Measurements from ENCODE around the gene ABCF3. TPM values are rescaled to one million over a fixed set of nuclear protein-coding genes. Genes with fewer than 3 reads are reported as not detected.

Gene ABCF3
- total RNA-seq, 4 donors from 2014 or later = 58.6 to 286 (median 133) TPM

DNA sequence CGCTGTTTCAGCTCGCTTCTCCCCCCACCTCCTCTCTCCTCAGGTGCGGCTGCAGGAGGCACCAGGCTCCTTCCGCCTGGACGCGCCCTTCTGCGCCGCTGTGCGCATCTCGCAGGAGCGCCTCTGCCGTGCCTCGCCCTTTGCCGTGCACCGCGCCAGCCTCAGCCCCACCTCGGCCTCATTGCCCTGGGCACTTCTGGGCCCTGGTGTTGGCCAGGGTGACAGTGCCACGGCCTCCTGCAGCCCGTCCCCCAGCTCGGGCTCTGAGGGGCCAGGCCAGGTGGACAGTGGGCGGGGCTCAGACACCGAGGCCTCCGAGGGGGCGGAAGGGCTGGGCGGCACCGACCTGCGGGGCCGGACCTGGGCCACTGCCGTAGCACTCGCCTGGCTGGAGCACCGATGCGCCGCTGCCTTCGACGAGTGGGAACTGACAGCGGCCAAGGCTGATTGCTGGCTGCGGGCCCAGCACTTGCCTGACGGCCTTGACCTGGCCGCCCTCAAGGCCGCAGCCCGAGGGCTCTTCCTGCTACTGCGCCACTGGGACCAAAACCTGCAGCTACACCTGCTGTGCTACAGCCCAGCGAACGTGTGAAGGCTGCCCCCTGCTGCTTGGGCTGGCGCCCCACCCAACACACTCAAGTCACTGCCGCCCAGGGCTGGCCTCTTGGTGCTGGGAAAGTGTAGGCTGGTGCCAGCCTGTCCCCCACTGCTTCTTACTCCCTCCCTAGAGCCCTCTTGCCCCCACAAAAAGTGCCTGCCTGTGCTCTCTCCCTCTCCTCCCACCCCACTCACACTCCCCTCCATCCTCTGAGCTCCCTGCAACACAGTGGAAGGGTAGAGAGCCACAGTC is 55.7 kb downstream of the ABCF3 start:
- TF ChIP-seq POLR2A (IDR thresholded peaks at IDR 0.05) (no peak), POLR2AphosphoS5 (IDR thresholded peaks at IDR 0.05) (peak in 2 of 3 donors; percentile 8 to 22), EP300 (IDR thresholded peaks at IDR 0.05; ENCODE audit: low read depth) (no peak)
- TF ChIP-seq, protein P1, sequence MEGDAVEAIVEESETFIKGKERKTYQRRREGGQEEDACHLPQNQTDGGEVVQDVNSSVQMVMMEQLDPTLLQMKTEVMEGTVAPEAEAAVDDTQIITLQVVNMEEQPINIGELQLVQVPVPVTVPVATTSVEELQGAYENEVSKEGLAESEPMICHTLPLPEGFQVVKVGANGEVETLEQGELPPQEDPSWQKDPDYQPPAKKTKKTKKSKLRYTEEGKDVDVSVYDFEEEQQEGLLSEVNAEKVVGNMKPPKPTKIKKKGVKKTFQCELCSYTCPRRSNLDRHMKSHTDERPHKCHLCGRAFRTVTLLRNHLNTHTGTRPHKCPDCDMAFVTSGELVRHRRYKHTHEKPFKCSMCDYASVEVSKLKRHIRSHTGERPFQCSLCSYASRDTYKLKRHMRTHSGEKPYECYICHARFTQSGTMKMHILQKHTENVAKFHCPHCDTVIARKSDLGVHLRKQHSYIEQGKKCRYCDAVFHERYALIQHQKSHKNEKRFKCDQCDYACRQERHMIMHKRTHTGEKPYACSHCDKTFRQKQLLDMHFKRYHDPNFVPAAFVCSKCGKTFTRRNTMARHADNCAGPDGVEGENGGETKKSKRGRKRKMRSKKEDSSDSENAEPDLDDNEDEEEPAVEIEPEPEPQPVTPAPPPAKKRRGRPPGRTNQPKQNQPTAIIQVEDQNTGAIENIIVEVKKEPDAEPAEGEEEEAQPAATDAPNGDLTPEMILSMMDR (IDR thresholded peaks at IDR 0.05) = peak; percentile 30 to 76 (median 58)
- H3K4me3 ChIP-seq = peak overlapping the region in 3 of 4 donors; percentile 14 to 32 (median 22)
- no peaks in the 10 kb centered on the region for H3K9me3 ChIP-seq
- H3K27ac ChIP-seq = peak overlapping the region; percentile 36 to 69 (median 54)
- 24% methylated on average over 34 of the region's 46 CpGs; no CpG with 5 or more reads in 1 of the 2 donors for WGBS, 2 donors (ENCODE audit: low coverage in 1 of 2)
- peaks cover 0 to 18% (median 8%) of the 10 kb centered on the region in 4 donors for H3K36me3 ChIP-seq
- DNase-seq = peak; percentile 76
- intact Hi-C loops (cut with DNase I; ENCODE audit: low total_unique reads) (no loop called here), in situ Hi-C loops (cut with MboI; ENCODE audit: low pct_ligation_motif_present in 1 of 4, low pct_unique_long_range_greater_than_20kb in 1 of 4, low sequenced_read_pairs in 3 of 4) (loop anchor here in 3 of 4 donors (25.0 kb wide), 2 partner anchors 104 to 354 kb away; partner anchors contain the start of genes PARL (in 3 of the 3) and EIF2B5 (in 1 of the 3))
- peaks cover 0 to 5% (median 2%) of the 10 kb centered on the region in 4 donors for H3K4me1 ChIP-seq
- no peaks in the 10 kb centered on the region for H3K27me3 ChIP-seq

GRCh38 chr3:184242297-184242685 is 56.3 kb downstream of the ABCF3 start:
- DNase-seq = no peak
- no peak overlapping the region for H3K4me3 ChIP-seq
- WGBS, 2 donors (ENCODE audit: low coverage in 1 of 2) = 75% methylated on average over 5 of the region's 5 CpGs; no CpG with 5 or more reads in 1 of the 2 donors
- no peak overlapping the region for H3K27ac ChIP-seq
- H3K36me3 ChIP-seq = peaks cover 0 to 18% (median 8%) of the 10 kb centered on the region in 4 donors
- H3K4me1 ChIP-seq = peaks cover 0 to 5% (median 2%) of the 10 kb centered on the region in 4 donors
- TF ChIP-seq EP300 (IDR thresholded peaks at IDR 0.05; ENCODE audit: low read depth) (no peak), POLR2AphosphoS5 (IDR thresholded peaks at IDR 0.05) (no peak), POLR2A (IDR thresholded peaks at IDR 0.05) (no peak)
- TF ChIP-seq, protein P1 (IDR thresholded peaks at IDR 0.05) = no peak
- intact Hi-C loops (cut with DNase I; ENCODE audit: low total_unique reads) (no loop called here), in situ Hi-C loops (cut with MboI; ENCODE audit: low pct_ligation_motif_present in 1 of 4, low pct_unique_long_range_greater_than_20kb in 1 of 4, low sequenced_read_pairs in 3 of 4) (loop anchor here in 3 of 4 donors (25.0 kb wide), 2 partner anchors 105 to 355 kb away; partner anchors contain the start of genes PARL (in 3 of the 3) and EIF2B5 (in 1 of the 3))
- H3K27me3 ChIP-seq = no peaks in the 10 kb centered on the region
- H3K9me3 ChIP-seq = no peaks in the 10 kb centered on the region

Small RNA genes within 50 kb of the gene (small RNA-seq; reads per million reads assigned to genes)
- gene MIR1224 = 0.83 to 8.4 (median 4.5) reads per million in 4 donors

Other genes with a start within 250 kb of the ABCF3 start
- 100 to 1,000 TPM in 1 of 4 donors, 10 to 100 TPM in 3; 74.1 to 168 (median 83.8) TPM for gene ABCC5, start 168.3 kb upstream of the ABCF3 start, total RNA-seq
- gene HTR3D, start 154.5 kb upstream of the ABCF3 start, total RNA-seq = not detected
- gene HTR3C, start 133.2 kb upstream of the ABCF3 start, total RNA-seq = under 1 TPM in 1 of 4 donors, not detected in 3; 0.48 TPM
- gene HTR3E, start 89.1 kb upstream of the ABCF3 start, total RNA-seq = 1 to 10 TPM in 2 of 4 donors, under 1 TPM in 1, not detected in 1; 0.80 to 1.8 (median 1.3) TPM
- gene EIF2B5, start 50.8 kb upstream of the ABCF3 start, total RNA-seq = 10 to 100 TPM; 45.1 to 49.7 (median 48.1) TPM
- 100 to 1,000 TPM in 1 of 4 donors, 10 to 100 TPM in 3; 54.1 to 174 (median 65.7) TPM for gene DVL3, start 30.8 kb upstream of the ABCF3 start, total RNA-seq
- gene AP2M1, start 11.3 kb upstream of the ABCF3 start, total RNA-seq = 100 to 1,000 TPM; 153 to 318 (median 182) TPM
- gene VWA5B2, start 43.4 kb downstream of the ABCF3 start, total RNA-seq = 1 to 10 TPM in 2 of 4 donors, under 1 TPM in 1, not detected in 1; 0.95 to 5.0 (median 1.4) TPM
- gene ALG3, start 62.8 kb downstream of the ABCF3 start, total RNA-seq = 10 to 100 TPM; 37.3 to 67.3 (median 52.2) TPM
- gene EEF1AKMT4, start 63.5 kb downstream of the ABCF3 start, total RNA-seq = 1 to 10 TPM in 3 of 4 donors, not detected in 1; 4.0 to 7.3 (median 5.9) TPM
- gene CAMK2N2, start 75.4 kb downstream of the ABCF3 start, total RNA-seq = not detected
- gene ECE2, start 89.8 kb downstream of the ABCF3 start, total RNA-seq = not detected
- gene PSMD2, start 113.0 kb downstream of the ABCF3 start, total RNA-seq = 100 to 1,000 TPM in 3 of 4 donors, 10 to 100 TPM in 1; 63.6 to 234 (median 195) TPM
- 100 to 1,000 TPM; 135 to 453 (median 217) TPM for gene EIF4G1, start 128.4 kb downstream of the ABCF3 start, total RNA-seq
- gene FAM131A, start 151.4 kb downstream of the ABCF3 start, total RNA-seq = 10 to 100 TPM; 18.5 to 41.1 (median 28.8) TPM
- 100 to 1,000 TPM in 1 of 4 donors, 10 to 100 TPM in 3; 13.7 to 246 (median 73.1) TPM for gene CLCN2, start 175.4 kb downstream of the ABCF3 start, total RNA-seq
- gene POLR2H, start 175.5 kb downstream of the ABCF3 start, total RNA-seq = 100 to 1,000 TPM in 3 of 4 donors, 10 to 100 TPM in 1; 74.4 to 206 (median 146) TPM
- not detected for gene THPO, start 192.0 kb downstream of the ABCF3 start, total RNA-seq
- gene CHRD, start 193.9 kb downstream of the ABCF3 start, total RNA-seq = 1 to 10 TPM; 1.9 to 7.0 (median 4.5) TPM